ENCODE results near the gene ZNF337. TPM values are rescaled to one million over a fixed set of nuclear protein-coding genes. Genes with fewer than 3 reads are reported as not detected.
"Not testable (repeated sequence)": the region's sequence is repeated elsewhere in the genome, so short reads cannot be mapped to it uniquely, and the experiment has no call there.

ZNF337 gene
- total RNA-seq, 2 donors from 2014 or later = 16.0 to 20.3 TPM

DNA sequence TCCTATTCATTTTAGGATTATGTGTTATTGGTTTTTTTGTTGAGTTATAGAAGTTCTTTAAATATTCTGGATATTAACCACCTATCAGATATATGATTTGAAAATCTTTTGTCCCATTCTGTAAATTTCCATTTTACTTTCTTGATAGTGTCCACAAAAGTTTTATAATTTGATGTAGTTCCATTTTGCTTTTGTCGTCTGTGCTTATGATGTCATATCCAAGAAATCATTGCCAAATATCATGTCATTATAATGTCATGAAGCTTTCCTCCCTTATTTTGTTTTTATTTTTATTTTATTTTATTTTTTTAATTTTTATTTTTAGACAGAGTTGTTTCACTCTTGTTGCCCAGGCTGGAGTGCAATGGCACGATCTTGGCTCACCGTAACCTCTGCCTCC lies 51.8 kb downstream of the ZNF337 start:
- no peaks in the 10 kb centered on the region for H3K4me1 ChIP-seq (replicated peaks)
- no peak overlapping the region for H3K27ac ChIP-seq
- no peak for DNase-seq (ENCODE audit: low spot score)
- H3K9me3 ChIP-seq = no peaks in the 10 kb centered on the region
- intact Hi-C loops (cut with DNase I) = no loop called here
- no peak overlapping the region for H3K4me3 ChIP-seq
- TF ChIP-seq, protein P1, sequence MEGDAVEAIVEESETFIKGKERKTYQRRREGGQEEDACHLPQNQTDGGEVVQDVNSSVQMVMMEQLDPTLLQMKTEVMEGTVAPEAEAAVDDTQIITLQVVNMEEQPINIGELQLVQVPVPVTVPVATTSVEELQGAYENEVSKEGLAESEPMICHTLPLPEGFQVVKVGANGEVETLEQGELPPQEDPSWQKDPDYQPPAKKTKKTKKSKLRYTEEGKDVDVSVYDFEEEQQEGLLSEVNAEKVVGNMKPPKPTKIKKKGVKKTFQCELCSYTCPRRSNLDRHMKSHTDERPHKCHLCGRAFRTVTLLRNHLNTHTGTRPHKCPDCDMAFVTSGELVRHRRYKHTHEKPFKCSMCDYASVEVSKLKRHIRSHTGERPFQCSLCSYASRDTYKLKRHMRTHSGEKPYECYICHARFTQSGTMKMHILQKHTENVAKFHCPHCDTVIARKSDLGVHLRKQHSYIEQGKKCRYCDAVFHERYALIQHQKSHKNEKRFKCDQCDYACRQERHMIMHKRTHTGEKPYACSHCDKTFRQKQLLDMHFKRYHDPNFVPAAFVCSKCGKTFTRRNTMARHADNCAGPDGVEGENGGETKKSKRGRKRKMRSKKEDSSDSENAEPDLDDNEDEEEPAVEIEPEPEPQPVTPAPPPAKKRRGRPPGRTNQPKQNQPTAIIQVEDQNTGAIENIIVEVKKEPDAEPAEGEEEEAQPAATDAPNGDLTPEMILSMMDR (IDR thresholded peaks at IDR 0.05) = no peak
- TF ChIP-seq POLR2A (IDR thresholded peaks at IDR 0.05) = no peak
- H3K36me3 ChIP-seq = no peaks in the 10 kb centered on the region
- WGBS = 100% methylated on average over 3 of the region's 3 CpGs
- no peaks in the 10 kb centered on the region for H3K27me3 ChIP-seq (replicated peaks; ENCODE audit: insufficient read depth)

DNA sequence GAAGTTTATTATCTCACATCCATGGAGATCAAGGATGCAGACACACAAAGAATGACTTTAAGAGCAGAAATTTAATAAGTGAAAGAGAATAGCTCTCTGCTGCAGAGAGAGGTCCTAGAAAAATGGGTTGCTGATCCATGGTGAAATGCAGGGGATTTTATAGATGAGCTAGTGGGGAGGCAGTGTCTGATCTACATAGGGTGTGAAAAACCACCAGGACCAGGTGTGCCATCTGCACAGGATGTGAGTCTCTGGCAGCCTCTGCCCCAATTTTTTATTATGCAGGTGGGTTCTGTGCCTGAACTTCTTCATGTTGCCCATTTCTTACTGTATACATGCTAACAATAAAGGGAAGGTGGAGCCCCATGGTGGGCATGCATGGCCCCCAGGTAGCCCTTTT lies 52.9 kb downstream of the ZNF337 start:
- H3K36me3 ChIP-seq = no peaks in the 10 kb centered on the region
- H3K4me1 ChIP-seq (replicated peaks) = no peaks in the 10 kb centered on the region
- H3K27ac ChIP-seq = no peak overlapping the region
- intact Hi-C loops (cut with DNase I) = no loop called here
- no peak for DNase-seq (ENCODE audit: low spot score)
- TF ChIP-seq POLR2AphosphoS5 (IDR thresholded peaks at IDR 0.05) = no peak
- TF ChIP-seq POLR2A (IDR thresholded peaks at IDR 0.05) = no peak
- TF ChIP-seq, protein P1 (IDR thresholded peaks at IDR 0.05) = no peak
- H3K4me3 ChIP-seq = no peak overlapping the region
- H3K27me3 ChIP-seq (replicated peaks; ENCODE audit: insufficient read depth) = no peaks in the 10 kb centered on the region
- no peaks in the 10 kb centered on the region for H3K9me3 ChIP-seq

DNA sequence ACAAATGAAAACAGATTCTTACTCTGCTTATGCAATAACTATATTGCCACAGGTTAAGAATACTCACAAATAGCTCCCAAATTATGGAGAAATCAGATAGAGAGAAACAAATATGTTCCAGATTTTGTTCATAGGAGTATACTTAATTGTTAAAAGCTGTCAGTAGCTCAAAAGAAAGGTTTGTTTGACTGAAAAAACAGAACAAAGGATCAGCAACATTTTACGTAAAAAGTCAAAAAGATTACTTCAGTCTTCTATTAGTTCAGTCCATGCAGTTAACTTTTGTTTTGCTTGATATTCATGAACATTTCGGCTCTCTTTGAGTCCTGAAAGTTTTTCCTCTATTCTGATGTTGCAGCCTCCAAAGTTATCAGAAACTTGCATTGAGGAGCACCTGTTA lies 59.4 kb downstream of the ZNF337 start:
- 93% methylated on average over 2 of the region's 2 CpGs for WGBS
- H3K27me3 ChIP-seq (replicated peaks; ENCODE audit: insufficient read depth) = no peaks in the 10 kb centered on the region
- intact Hi-C loops (cut with DNase I) = no loop called here
- H3K4me1 ChIP-seq (replicated peaks) = no peaks in the 10 kb centered on the region
- H3K36me3 ChIP-seq = no peaks in the 10 kb centered on the region
- TF ChIP-seq POLR2A (IDR thresholded peaks at IDR 0.05) (no peak), POLR2AphosphoS5 (IDR thresholded peaks at IDR 0.05) (no peak)
- TF ChIP-seq, protein P1 (IDR thresholded peaks at IDR 0.05) = no peak
- H3K4me3 ChIP-seq = no peak overlapping the region
- H3K27ac ChIP-seq = no peak overlapping the region
- DNase-seq (ENCODE audit: low spot score) = no peak
- no peaks in the 10 kb centered on the region for H3K9me3 ChIP-seq

DNA sequence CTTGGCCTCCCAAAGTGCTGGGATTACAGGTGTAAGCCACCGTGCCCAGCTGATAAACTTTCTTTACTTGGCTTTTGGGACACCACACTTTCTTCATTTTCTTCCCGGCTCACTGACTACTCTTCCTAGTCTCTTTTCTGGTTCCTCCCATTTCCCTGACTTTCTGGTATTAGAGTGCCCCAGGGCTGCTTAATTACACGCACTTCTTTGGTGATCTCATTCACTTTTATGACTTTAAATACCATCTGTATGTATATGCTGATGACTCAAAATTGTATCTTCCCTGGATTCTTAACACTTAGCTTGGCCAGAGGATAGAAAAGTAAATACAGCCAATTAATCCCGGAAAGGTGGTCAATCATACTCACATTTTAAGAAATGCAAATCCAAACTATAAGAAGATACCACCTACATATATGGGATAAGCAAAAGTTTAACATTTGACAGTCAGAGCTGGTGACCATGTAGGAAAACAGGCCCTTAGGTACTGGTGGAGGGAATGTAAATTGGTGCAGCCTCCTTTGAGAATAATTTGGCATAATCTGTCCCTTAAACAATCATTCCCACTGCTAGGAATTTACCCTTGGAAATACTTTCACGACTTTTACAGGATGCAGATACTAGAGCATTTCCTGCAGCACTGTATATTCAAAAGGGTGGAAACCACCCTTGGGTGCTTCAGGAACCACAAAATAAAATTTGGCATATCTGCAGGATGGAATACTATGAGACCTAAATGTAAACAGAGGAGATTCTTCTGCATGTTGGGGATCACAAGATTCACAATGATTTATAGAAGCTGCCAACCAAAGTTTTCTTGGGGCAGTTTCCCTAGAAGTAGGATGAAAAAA lies 63.5 kb downstream of the ZNF337 start:
- H3K4me1 ChIP-seq (replicated peaks) = no peaks in the 10 kb centered on the region
- DNase-seq (ENCODE audit: low spot score) = no peak
- TF ChIP-seq POLR2A (IDR thresholded peaks at IDR 0.05) (no peak), POLR2AphosphoS5 (IDR thresholded peaks at IDR 0.05) (no peak)
- TF ChIP-seq, protein P1 (IDR thresholded peaks at IDR 0.05) = no peak
- H3K27me3 ChIP-seq (replicated peaks; ENCODE audit: insufficient read depth) = no peaks in the 10 kb centered on the region
- H3K36me3 ChIP-seq = no peaks in the 10 kb centered on the region
- intact Hi-C loops (cut with DNase I) = no loop called here
- H3K4me3 ChIP-seq = no peak overlapping the region
- no peak overlapping the region for H3K27ac ChIP-seq
- 77% methylated on average over 5 of the region's 5 CpGs for WGBS
- no peaks in the 10 kb centered on the region for H3K9me3 ChIP-seq

DNA sequence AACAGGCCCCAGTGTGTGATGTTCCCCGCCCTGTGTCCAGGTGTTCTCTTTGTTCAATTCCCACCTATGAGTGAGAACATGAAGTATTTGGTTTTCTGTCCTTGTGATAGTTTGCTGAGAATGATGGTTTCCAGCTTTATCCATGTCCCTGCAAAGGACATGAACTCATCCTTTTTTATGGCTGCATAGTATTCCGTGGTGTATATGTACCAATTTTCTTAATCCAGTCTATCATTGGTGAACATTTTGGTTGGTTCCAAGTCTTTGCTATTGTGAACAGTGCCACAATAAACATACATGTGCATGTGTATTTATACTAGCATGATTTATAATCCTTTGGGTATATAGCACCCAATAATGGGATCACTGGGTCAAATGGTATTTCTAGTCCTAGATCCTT lies 66.0 kb downstream of the ZNF337 start:
- H3K36me3 ChIP-seq; intact Hi-C loops (cut with DNase I); H3K9me3 ChIP-seq; H3K27me3 ChIP-seq (replicated peaks; ENCODE audit: insufficient read depth); H3K27ac ChIP-seq; DNase-seq (ENCODE audit: low spot score); H3K4me1 ChIP-seq (replicated peaks); H3K4me3 ChIP-seq: not testable (repeated sequence)
- WGBS = 93% methylated on average over 2 of the region's 2 CpGs
